Activated CD4-positive, alpha-beta T cell treated with anti-CD3 and anti-CD28 coated beads for 24 hours (primary cell): ENCODE measurements around the gene ANGPTL5.
"Not testable (repeated sequence)": the region's sequence is repeated elsewhere in the genome, so short reads cannot be mapped to it uniquely, and the experiment has no call there.

Source experiments
- DNase-seq, 2 donors: peaks; one replicate each; pipeline ENCODE4 v3.0.0-alpha.2; 2020; ENCODE audit warnings: low read depth in 2 of 2

The ANGPTL5 gene

GRCh38 chr11:101916422-101916821, at the start of gene ANGPTL5:
ANGPTL5 (minus strand) TSS chr11:101916522; CDS start chr11:101907909, 8,613 bp downstream.
- no peak for DNase-seq

DNA sequence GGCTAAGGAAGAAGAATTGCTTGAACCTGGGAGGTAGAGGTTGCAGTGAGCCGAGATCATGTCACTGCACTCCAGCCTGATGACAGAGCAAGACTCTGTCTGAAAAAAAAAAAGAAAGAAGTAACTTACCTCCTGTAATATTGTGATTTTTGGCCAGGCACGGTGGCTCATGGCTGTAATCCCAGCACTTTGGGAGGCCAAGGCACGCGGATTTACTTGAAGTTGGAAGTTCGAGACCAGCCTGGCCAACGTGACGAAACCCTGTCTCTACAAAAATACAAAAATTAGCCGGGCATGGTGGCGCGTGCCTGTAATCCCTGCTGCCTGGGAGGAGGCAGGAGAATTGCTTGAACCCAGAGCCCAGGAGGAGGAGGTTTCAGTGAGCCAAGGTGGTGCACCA, 47.9 kb upstream of the ANGPTL5 start:
- not testable (repeated sequence) for DNase-seq

- DNase-seq = no peak
Measured at GRCh38 chr11:101960231-101960630, 43.9 kb upstream of the ANGPTL5 start.

DNA sequence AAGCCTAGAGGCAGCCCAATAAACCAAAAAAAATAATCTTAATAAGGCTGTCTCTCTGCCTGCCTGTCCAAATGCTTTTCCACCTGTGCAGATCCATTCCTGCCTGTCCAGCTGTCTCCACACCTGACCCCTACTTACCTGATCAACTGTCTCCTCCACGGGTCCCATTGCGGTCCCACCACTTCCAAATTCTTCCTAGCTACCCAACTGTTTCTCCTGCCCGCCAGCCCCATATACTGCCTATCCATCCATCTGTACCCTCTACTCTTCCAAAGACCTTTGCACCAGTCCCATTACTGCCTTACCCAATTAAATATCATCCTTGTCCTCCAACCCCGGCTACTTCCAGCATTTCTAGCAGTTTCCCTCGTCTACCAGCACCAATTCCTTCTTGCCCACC, 39.4 kb upstream of the ANGPTL5 start:
- DNase-seq = no peak

GRCh38 chr11:101955278-101955677, 39.0 kb upstream of the ANGPTL5 start:
- DNase-seq = no peak

GRCh38 chr11:101949680-101950220, 33.4 kb upstream of the ANGPTL5 start:
- DNase-seq = no peak

DNA sequence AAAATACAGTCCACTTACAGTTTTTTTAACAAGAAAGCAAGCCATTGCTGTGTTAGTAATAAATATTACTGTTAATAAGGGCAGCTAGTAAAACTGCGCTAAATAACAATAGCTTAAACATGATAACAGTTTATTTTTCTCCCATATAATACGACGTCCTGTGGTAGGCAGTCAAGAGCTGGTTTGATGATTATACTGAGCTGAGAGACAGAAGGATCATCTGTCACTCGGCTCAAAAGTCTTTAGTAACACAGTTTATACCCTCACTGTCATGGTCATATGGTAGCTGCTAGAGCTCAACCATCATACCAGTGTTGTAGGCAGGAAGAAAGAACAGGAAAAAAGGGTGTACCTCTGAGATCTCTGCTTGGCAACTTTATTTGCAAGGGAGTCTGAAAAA, 29.1 kb upstream of the ANGPTL5 start:
- DNase-seq = no peak

DNA sequence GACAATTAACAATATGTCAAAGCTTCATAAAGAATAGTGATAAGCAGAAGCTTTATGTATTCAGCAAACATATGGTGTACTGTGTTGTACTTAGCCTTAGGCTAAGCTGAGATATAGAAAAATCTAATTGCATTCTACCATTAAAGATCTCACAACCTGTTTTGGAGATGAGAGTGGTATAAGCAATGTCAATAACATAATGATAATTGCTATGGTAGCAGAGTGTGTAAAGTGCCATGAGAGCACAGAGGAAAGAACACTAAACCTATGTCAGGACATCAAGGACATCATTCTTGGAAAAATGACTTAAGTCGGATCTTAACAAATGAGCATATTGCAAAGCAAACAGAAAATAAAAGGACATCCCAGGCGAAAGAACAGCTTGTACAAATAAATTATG, 28.6 kb upstream of the ANGPTL5 start:
- DNase-seq = no peak

GRCh38 chr11:101940901-101941520, 24.7 kb upstream of the ANGPTL5 start:
- no peak for DNase-seq

- no peak for DNase-seq
Measured at GRCh38 chr11:101931692-101932091, 15.4 kb upstream of the ANGPTL5 start.

- DNase-seq = no peak
Measured at GRCh38 chr11:101929294-101929915, 13.1 kb upstream of the ANGPTL5 start.

DNA sequence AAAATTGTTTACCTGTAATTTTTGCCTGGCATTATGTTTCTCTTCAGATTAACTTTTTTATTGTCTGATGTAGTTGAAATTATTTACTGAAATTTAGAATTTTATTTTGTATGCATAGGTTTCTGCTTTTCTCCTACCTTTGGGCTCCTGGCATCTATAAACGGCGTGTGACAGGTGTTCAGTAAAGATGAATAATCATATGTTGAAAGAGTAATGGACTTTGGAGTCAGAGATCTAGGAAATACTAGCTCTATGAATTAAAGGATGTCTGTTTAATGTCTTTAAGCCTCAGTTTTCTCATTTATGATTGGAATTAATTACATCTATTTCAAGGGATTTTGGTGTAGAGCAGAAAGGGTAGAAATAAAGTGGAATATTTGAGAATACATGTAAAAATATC, 7.2 kb upstream of the ANGPTL5 start:
- no peak for DNase-seq

GRCh38 chr11:101920992-101921391, 4.7 kb upstream of the ANGPTL5 start:
- DNase-seq = no peak

GRCh38 chr11:101917226-101917625, 904 bp upstream of the ANGPTL5 start:
- DNase-seq = no peak

DNA sequence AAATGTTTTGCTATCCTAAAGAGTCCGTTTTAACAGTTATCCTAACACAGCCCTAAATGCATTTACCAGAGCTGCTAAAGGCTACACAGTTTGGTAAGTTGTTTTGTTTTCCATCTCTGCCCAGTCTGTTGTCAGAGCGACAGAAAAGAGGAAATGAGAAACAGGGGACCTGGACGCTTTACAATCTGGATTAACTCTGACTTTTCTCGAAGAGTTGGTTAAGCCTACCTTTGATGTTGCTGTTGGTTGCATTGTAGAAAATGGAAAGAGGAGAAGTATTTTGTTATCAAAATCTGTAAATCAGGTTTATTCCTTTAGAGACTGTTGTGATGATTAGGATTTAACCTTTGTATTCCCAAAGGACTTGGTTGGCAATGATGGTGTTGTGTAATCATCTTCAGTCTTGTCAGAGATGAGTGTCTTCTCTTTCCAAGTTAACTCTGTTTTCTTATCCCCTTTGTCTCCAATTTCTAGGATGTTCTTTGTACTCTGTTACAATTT, 481 bp downstream of the ANGPTL5 start:
- no peak for DNase-seq

DNA sequence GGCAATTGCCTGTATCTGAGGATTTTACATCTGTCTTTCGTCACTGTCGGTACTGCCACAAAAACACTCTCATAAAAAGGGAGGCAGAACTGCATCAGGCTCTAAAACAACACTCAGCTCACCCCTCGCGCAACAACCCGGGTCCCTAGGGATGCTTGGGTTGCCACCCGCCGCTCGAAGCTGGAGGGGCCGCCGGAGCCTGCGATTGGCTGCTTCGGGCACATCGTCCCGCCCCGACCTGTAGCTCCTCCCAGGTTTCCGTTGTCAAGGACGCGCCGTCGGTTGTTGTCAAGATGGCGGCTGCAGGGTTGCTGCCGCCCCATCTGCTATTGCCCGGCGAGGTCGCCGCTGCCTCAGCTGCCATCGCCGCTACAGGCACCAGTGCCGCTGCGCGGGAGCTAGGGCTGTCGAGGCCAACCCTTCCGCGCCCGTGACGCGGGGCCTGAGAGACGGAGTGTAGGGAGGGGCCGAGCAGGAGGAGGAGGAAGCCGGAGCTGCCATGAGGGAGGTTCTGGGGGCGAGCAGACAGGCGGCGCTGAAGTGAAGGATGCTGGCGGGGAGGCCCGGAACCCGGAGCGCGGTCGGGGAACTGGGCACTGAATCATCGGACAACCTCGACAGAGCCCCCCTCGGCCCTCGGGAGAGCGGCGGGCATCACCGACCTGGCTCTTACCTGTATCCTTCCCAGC, 1.4 kb downstream of the ANGPTL5 start, which contains the start of gene CEP126:
TSS of gene CEP126 (plus strand) at position 273 of the 689 bp plus-strand sequence. CDS start at position 548, 275 bp downstream.
- DNase-seq = peak; percentile 86 to 89

DNA sequence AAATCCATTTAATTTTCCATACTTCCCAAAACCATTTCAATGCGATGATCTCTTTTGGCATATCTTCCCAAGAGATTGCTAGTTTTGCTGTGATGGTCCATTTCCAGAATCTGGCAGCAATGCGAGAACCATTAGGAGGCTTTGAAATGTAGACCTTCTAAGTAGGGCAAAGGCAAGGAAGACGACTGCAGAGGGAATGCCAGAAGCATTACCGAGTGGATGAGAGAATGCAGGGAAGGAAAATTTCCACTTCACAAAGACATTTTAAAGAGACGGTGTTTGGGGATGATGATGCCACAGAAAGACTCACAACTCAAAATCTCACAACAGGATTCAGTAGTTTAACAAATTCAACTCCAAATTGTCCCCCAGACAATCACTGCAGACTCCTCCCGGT, 2.0 kb downstream of the ANGPTL5 start:
- DNase-seq = no peak

DNA sequence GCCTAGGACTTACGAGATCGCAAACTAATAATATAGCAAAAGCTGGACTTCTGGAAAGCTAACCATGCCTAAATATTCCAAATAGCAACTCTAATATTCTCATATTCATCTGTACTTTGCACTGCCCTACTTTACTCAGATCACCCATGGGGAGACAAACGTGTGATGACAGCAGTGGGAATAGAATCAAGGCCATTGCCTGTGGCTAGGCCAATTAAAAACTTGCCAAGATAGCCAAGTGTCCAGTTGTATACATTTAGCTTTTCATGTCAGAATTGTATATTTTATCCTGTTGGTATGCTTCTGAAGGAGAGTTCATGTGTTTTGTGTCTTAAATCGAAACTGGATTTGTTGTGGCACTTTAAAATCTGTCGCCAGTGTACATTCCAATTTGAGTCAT, 2.7 kb downstream of the ANGPTL5 start:
- no peak for DNase-seq

GRCh38 chr11:101912823-101913284, 3.5 kb downstream of the ANGPTL5 start:
- no peak for DNase-seq

DNA sequence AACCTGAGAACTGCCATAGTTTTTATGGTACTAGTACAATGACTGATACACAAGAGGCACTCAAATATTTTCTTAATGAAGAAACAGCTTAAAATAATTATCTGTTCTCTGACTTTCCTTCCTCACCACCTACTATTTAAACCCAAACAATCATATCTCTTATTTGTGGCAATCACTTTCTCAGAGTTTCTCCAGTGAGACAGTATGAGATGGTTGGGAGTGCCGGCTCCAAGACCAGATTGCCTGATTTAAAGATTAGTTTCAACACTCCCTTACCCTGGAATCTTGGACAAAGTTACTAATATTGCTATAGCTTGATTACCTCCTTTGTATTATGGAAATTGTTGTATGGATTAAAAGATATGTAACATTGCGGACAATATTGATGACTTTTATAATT, 7.2 kb downstream of the ANGPTL5 start:
- no peak for DNase-seq

- DNase-seq = no peak
Measured at GRCh38 chr11:101907815-101908214, 8.5 kb downstream of the ANGPTL5 start.

- no peak for DNase-seq
Measured at GRCh38 chr11:101894505-101894904, 21.8 kb downstream of the ANGPTL5 start.
